ENCODE measurements around the gene ABCA7. TPM values are rescaled to one million over a fixed set of nuclear protein-coding genes. Genes with fewer than 3 reads are reported as not detected.

The ABCA7 gene
- total RNA-seq, 1 donor from 2014 or later, result 19.9 TPM

DNA sequence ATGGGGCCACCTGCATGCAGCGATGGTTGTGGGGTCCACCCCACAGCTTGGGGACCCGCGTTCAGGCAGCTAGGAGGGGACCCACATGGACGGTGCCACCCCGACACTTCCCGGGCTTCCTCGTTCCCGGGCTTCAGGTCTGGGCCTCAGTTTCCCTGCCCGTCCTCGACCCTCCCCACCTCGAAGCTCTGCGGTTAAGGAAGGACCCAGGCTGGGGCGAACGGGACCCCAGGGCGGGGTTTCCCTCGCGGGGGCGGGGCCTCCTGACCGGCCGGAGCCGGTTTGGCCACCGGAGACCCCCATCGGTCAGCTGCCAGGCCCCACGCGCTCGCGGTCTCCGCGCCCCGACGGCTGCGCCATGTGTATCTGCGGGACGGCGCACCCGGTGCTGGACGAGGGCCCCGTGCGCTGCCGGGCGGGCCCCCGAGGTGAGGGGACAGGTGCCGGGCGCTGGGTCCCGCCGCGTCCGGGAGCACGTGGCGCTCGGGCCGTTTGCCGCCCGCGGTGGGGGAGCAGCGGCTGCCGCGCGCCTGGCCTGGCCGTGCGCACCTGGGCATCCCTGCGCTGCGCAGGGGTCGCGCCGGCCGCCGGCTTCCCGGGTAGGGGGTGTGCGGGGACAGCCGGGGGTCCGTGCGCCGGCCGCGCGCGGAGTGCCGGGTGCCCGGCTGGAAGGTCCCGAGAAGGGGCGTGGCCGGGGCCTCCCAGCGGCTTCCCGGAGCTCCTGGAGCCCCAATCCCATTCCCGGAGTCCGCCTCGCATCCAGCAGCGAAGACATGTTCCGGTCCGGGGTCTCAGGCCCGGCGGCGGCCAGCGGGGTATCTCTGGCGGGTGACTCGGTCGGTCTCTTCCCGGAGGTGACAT, 31.3 kb downstream of the ABCA7 start:
- DNase-seq (ENCODE audit: low spot score), result no peak

DNA sequence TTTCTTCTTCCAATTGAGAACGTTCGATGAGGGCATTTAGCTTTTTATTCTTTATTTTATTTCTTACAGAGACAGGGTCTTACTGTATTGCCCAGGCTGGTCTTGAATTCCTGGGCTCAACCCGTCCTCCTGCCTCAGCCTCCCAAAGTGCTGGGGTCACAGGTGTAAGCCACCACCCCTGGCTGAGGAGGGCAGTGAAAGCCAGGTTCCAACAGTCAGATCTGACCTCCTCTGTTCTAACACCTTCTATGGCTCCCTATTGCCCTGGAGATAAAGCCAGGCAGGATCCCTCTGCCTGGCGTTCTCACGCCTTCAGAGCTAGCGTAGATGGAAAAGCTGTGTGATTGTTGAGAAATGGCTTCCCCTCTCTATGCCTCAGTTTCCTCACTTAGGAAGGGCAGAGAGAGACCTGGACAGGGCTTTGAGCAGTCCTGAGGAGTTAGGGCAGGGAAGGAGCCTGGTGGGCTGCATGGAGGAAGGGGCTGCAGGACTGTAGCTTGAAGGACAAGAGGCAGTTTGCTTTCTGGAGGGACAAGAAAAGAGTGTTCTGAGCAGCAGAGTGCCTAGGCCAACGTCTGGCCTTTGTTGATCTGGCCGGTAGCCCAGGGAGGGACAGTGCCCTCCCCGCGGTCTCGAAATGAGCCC, 32.6 kb downstream of the ABCA7 start:
- DNase-seq (ENCODE audit: low spot score), result no peak

DNA sequence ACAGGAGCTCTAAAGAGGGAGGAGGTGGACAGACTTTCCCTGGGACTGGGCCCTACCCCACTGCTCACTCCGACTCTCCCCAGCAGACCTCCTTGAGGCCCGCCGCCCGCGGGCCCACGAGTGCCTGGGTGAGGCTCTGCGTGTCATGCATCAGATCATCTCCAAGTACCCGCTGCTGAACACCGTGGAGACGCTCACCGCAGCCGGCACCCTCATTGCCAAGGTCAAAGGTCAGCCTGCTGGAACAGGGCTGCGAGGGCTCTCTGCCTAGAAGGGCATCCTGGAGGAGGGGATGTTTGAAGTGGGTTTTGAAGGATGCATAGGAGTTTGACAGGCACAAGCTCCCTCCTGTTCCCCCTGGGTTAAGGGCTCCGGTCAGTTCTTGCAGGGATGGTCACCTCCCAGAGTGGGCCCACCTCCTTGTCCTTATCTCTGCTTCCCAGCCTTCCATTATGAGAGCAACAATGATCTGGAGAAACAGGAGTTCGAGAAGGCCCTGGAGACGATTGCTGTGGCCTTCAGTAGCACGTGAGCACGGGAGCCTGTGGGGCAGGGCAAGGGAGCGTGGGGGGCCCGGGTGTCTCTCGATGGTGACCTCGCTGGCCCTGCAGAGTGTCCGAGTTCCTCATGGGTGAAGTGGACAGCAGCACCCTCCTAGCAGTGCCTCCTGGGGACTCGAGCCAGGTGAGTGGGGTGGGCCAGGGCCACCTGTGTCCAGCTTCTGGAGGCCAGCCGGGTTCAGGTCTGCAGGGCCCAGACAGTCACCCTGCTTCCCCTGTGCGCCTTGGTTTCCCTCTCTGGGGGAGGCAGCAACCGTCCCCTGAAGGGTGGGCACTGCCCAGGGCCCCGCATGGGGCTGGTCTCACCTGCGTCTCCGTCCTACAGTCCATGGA, 33.4 kb downstream of the ABCA7 start:
- DNase-seq (ENCODE audit: low spot score), result no peak

DNA sequence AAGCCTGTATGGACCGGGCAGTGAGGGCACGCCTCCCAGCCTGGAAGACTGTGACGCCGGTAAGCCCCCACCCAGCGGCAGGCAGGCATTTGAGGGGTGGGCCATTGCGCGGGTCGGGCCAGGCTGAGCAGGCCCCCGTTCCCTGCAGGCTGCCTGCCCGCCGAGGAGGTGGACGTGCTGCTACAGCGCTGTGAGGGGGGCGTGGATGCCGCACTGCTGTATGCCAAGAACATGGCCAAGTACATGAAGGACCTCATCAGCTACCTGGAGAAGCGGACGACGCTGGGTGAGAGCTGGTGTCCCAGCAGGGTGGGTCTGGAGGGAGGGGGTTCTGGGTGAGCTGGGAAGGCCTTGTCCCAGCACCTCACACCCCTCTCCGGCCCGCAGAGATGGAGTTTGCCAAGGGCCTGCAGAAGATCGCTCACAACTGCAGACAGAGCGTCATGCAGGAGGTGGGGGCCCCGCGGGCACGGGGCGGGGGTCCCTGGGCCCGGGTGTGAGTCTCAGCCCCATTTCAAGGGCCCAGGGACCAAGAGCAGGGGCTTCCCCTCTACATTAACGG, 34.1 kb downstream of the ABCA7 start:
- DNase-seq (ENCODE audit: low spot score), result no peak

DNA sequence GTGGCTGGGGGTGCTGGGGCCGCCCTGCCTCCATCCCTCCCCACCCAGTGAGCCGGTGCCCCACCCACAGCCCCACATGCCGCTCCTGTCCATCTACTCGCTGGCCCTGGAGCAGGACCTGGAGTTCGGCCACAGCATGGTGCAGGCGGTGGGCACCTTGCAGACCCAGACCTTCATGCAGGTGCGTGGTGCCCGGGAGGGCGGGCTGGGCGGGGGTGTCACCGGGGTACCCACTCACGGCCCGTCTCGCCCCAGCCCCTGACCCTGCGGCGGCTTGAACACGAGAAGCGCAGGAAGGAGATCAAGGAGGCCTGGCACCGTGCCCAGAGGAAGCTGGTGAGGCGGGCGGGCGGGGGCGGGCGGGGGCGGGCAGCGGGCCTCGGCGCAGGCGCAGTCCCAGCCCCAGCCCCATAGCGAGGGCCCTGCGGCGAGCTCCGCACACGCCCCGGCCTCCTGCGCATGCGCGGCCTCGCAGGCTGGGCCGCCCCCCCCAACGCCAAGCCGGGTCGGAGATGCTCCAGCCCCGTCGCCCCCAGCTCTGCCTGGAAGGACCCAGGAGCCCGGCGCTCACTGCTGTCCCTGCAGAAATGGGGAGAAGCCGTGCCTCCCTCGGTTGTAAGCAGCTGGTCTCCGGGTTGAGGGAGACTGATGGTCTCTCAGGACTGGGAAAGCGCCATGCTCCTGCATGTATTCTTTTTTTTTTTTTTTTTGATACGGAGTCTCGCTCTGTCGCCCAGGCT, 34.8 kb downstream of the ABCA7 start:
- peak; percentile 94 for DNase-seq (ENCODE audit: low spot score)

DNA sequence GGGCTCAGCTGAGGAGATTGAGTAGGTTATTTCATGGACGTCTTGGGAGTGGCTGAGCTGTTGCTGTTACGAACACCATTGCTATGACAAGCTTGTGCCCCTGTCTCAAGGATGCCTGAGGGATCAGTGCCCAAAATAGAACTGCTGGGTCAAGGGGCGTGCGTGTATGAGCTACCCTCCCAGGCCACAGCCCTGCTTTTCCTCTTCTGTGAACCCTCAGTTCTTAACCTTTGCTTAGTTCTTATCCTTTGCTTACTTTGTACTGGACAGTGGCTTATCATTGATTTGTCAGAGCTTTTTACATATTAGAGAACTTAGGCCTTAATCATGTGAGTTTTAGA, 36.1 kb downstream of the ABCA7 start:
- no peak for DNase-seq (ENCODE audit: low spot score)

DNA sequence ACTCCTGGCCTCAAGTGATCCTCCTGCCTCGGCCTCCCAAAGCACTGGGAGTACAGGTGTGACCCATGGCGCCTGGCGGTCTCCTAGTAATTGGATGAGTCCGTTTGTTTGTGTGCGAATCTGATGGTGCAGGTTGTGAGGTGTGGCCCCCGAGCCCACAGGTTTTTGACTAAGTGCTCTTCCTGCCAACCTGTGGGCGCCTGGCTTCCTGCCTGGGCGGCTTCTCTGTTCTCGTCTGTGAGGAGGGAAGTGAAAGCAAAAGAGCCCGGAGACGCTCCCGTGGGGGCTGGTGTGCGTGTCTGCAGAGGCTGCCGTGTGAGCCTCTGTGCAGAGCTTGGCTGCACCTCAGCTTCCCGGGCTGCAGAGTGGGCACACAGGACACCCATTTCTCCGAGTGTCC, 37.0 kb downstream of the ABCA7 start:
- no peak for DNase-seq (ENCODE audit: low spot score)

DNA sequence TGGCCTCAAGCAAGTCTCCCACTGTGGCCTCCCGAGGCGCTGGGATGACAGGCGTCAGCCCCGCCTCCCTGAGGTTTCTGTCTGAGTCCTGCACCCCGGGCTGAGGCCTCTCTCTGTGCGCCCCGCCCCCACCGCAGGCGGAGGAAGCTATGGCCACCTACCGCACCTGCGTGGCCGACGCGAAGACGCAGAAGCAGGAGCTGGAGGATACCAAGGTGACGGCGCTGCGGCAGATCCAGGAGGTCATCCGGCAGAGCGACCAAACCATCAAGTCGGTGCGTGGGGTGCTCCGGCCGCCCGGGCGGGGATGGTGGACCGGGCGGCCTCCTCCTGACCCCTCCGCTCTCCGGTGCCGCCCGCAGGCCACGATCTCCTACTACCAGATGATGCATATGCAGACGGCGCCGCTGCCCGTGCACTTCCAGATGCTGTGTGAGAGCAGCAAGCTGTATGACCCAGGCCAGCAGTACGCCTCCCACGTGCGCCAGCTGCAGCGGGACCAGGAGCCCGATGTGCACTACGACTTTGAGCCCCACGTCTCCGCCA, 39.7 kb downstream of the ABCA7 start:
- no peak for DNase-seq (ENCODE audit: low spot score)

DNA sequence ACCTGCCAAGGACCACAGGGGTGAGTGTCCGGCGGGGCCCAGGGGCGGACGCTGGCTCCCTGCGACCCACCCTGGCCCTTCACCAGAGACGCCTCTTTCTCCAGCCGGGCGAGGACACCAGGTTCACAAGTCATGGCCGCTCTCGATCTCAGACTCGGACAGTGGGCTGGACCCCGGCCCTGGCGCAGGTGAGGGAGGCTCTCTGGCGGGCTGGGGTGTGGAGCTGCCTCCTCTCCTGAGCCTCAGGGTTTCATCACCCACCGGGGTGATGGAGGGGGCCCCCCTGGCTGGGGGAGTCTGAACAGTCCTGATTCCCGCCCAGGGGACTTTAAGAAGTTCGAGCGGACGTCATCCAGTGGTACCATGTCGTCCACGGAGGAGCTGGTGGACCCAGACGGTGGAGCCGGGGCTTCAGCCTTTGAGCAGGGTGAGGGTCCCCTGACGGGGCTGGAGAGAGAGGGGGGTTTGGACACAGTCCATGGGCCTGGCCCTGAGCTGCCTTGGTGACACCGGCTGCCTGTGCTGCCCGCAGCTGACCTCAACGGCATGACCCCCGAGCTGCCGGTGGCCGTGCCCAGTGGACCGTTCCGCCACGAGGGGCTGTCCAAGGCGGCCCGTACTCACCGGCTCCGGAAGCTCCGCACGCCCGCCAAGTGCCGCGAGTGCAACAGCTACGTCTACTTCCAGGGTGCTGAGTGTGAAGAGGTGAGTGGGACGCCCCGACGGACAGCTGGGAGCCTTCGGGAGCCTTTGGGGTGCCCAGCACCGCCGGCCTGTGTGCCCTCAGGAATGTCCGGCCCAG, 40.7 kb downstream of the ABCA7 start:
- no peak for DNase-seq (ENCODE audit: low spot score)

DNA sequence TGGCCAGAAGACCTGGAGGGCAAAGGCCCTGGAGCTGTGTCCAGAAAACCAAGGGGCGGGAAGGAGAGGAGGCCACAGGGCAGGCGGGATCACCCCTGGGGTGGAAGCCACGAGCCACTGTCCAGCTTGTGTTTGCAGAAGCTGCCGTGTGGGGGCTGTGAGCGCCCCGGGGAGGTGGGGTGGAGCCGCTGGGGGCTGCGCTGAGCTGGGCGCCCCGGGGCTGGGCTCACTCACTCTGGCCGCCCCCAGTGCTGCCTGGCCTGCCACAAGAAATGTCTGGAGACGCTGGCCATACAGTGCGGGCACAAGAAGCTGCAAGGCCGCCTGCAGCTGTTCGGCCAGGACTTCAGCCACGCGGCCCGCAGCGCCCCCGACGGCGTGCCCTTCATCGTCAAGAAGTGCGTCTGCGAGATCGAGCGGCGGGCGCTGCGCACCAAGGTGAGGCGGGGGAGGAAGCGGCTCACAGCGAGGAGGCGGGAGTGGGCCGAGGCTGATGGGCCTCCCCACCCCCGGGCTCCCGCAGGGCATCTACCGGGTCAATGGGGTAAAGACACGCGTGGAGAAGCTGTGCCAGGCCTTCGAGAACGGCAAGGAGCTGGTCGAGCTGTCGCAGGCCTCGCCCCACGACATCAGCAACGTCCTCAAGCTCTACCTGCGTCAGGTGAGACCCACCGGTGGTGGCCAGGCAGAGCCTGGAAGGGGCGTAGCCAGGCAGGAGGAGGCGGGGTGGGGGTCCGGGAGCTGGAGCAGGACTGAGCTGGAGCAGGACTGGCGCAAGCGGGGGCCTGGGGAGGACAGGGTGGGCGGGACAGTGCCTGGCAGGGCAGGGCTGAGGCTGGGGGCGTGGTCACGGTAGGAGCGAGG, 41.6 kb downstream of the ABCA7 start:
- DNase-seq (ENCODE audit: low spot score), result no peak

DNA sequence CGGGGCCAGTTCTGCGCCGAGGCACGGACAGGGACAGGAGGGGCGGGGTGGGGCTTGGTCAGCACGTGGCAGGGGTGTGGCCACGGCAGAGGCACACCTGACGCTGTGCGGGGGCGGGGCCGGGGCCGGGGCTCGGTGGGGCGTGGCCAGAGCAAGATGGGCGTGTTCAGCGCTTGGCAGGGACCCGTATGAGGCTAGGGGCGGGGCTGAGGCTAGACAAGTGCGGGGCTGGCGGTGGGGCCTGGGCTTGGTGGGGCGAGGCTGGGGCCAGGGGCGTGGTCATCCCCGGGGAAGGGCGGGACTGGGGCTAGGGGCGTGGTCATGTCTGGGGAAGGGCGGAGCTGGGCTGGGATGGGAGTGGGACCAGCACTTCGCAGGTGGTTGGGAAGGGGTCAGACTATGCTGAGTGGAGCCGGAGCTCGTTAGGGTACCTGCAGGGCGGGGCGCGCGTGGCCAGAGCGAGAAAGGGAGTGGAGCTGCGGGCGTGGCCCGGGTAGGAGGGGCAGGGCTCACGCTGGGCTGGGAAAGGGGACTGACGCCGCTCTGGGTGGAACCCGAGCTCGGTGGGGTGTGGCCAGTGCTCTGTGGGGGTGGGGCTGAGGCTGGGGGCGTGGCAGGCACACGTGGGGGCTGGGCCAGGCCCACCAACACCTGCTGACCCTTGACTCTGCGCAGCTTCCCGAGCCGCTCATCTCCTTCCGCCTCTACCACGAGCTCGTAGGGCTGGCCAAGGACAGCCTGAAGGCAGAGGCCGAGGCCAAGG, 42.4 kb downstream of the ABCA7 start:
- DNase-seq (ENCODE audit: low spot score), result no peak

DNA sequence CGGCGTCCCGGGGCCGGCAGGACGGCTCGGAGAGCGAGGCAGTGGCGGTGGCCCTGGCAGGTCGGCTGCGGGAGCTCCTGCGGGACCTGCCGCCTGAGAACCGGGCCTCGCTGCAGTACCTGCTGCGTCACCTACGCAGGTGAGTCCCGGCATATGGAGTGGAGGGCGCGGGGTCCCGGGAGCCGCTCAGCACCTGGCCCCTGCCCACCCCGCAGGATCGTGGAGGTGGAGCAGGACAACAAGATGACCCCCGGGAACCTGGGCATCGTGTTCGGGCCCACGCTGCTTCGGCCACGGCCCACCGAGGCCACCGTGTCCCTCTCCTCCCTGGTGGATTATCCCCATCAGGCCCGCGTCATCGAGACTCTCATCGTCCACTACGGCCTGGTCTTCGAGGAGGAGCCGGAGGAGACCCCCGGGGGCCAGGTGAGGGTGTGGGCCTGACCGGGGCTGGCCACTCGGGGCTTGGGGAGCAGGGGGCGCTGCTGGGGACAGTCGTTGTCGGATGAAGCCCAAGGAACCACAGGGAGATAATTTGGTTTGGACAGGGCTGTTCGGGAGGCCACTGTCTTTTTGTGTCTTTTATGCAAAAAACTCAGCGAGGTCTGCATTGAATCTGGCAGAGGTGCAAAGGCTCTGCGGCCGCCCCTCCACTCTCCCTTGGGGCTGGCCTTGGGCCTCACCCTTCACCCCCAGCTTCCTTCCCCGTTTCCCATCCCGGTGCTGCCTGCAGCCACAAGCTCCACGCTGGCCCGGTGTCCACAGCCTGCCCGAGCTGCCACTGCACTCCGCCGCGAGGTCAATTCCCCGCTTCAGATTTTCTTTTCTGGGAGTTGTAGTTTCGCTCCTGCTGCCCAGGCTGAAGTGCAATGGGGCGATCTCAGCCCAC, 43.3 kb downstream of the ABCA7 start:
- no peak for DNase-seq (ENCODE audit: low spot score)

DNA sequence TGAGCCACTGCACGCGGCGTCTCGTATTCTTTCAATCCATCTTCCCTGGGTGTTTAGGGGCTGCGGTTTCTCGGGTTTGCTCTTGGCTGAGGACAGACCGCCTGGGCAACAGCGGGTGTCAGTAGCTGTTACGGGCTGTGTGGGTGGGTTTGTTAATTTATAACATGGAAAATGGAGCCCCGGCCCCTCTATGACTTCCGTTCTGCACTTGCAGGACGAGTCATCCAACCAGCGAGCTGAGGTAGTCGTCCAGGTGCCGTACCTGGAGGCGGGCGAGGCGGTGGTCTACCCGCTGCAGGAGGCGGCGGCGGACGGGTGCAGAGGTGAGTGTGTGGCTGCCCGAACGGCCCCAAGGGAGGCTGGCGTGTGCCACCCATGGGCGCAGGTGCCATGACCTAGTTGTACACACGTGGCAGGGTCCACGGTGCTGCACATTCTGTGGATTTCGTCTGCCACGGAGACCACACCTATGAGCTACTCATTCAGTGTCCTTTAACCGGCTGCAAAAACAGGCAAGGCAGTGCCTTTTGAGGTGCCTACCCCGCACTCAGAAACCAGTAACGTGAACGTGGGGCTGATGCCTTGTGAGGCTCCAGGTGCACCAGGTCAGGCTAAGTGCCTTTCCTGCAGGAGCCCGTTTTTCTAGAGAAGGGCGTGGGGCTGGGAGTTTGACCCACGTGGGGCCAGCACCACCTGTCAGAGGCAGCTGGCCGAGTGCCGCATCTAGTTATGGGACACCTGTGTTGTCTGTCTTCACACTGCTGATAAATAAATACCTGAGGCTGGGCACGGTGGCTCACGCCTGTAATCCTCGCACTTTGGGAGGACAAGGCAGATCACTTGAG, 44.3 kb downstream of the ABCA7 start:
- no peak for DNase-seq (ENCODE audit: low spot score)

DNA sequence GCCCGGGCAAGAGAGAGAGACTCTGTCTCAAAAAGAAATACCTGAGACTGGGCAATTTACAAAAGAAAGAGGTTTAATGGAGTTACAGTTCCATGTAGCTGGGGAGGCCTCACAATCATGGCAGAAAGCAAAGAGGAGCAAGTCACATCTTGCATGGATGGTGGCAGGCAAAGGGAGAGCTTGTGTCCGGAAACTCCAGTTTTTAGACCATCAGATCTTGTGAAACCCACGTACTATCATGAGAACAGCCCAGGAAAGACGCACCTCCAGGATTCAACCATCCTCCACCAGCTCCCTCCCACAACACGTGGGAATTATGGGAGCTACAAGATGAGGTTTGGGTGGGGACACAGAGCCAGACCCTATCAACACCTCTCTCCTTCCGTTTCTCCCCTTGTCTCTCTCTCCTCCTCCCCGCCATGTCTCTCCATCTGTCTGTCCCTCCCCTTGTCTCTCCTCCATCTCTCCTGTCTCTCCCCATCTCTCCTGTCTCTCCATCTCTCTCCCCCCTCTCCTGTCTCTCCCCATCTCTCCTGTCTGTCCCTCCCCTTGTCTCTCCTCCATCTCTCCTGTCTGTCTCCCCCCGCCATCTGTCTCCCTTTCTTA, 45.2 kb downstream of the ABCA7 start:
- DNase-seq (ENCODE audit: low spot score), result no peak

DNA sequence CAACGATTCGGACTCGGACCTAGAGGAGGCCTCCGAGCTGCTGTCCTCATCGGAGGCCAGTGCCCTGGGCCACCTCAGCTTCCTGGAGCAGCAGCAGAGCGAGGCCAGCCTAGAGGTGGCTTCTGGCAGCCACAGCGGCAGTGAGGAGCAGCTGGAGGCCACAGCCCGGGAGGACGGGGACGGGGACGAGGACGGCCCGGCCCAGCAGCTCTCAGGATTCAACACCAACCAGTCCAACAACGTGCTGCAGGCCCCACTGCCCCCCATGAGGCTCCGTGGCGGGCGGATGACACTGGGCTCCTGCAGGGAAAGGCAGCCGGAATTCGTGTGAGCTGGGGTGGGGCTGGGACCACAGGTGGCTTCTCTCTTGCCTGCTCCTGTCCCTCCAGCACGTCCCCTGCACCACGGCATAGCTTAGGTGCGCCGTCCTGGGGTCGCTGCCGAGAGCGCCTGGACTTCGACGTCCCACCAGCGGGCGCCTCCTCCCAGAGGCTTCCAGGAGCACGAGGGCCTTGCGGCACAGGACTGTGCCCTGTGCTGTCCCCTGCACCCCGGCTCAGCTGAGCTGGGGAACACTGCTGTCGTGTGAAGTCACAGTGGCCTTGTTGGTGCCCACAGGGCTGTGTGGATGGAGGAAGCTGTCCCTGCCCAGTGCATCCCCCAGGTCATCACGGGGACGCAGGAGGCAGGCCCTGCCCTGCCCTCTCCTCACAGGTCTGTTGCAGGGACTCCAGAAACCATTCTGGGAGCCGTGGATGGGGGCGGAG, 46.0 kb downstream of the ABCA7 start:
- DNase-seq (ENCODE audit: low spot score), result no peak

Measured in mesenteric fat pad (tissue), 1 donor.